Right renal cortex interstitium (tissue), 3 donors: ENCODE data around the gene NDN. TPM values are rescaled to one million over a fixed set of nuclear protein-coding genes. Genes with fewer than 3 reads are reported as not detected.
"Not testable (repeated sequence)": the region's sequence is repeated elsewhere in the genome, so short reads cannot be mapped to it uniquely, and the experiment has no call there.

ENCODE experiments used
- DNase-seq, 3 donors: peaks; one replicate each; pipeline ENCODE4 v3.0.0-alpha.2; 2013; ENCODE audit warnings: low read depth in 3 of 3, low spot score in 2 of 3
- polyA plus RNA-seq, 3 donors: library from polyadenylated mRNA; unstranded; fragments of 120-200 nt; gene quantifications; one replicate each; pipeline ENCODE4 v1.2.1, GENCODE V29; 2013; ENCODE audit not compliant: insufficient read length in 3 of 3

The NDN gene
- 10 to 100 TPM; 76.2 to 79.7 (median 77.2) TPM for polyA plus RNA-seq

- peak in 1 of 3 donors; percentile 12 for DNase-seq
These were observed at the start of gene NDN for GRCh38 chr15:23687143-23687470. TSS of gene NDN (minus strand) at chr15:23687305. CDS start at chr15:23687217, 88 bp downstream.

- no peak for DNase-seq
These were observed 49.0 kb upstream of the NDN start for GRCh38 chr15:23736033-23736673.

GRCh38 chr15:23734862-23735261, 47.8 kb upstream of the NDN start:
- DNase-seq = no peak

GRCh38 chr15:23713874-23714656, 27.0 kb upstream of the NDN start:
- not testable (repeated sequence) for DNase-seq

GRCh38 chr15:23708332-23708731, 21.2 kb upstream of the NDN start:
- no peak for DNase-seq

- DNase-seq = no peak
These were observed 8.2 kb upstream of the NDN start for GRCh38 chr15:23695282-23695681.

- no peak for DNase-seq
These were observed 7.5 kb upstream of the NDN start for GRCh38 chr15:23694592-23694991.

- DNase-seq = peak; percentile 50 to 71 (median 56)
These were observed 3.3 kb upstream of the NDN start for GRCh38 chr15:23690450-23690852.

GRCh38 chr15:23690015-23690414, 2.9 kb upstream of the NDN start:
- DNase-seq = no peak

- DNase-seq = peak in 1 of 3 donors; percentile 1
These were observed 501 bp downstream of the NDN start for GRCh38 chr15:23686466-23687142.

GRCh38 chr15:23671481-23671880, 15.6 kb downstream of the NDN start:
- no peak for DNase-seq

GRCh38 chr15:23670970-23671369, 16.1 kb downstream of the NDN start:
- no peak for DNase-seq

- DNase-seq = no peak
These were observed 23.9 kb downstream of the NDN start for GRCh38 chr15:23663232-23663631.

GRCh38 chr15:23648920-23649515, 38.1 kb downstream of the NDN start:
- DNase-seq = no peak

GRCh38 chr15:23647421-23648370, 39.4 kb downstream of the NDN start, which contains the start of gene MAGEL2:
TSS of gene MAGEL2 (minus strand) at chr15:23647867. CDS start at chr15:23647742, 125 bp downstream.
- DNase-seq = peak; percentile 43 to 57 (median 56)

GRCh38 chr15:23647001-23647295, 40.2 kb downstream of the NDN start:
- no peak for DNase-seq

GRCh38 chr15:23646165-23647000, 40.7 kb downstream of the NDN start:
- DNase-seq = no peak

- no peak for DNase-seq
These were observed 41.5 kb downstream of the NDN start for GRCh38 chr15:23645371-23646164.

GRCh38 chr15:23644829-23645228, 42.3 kb downstream of the NDN start:
- no peak for DNase-seq
